NT2/D1 (cell line): ENCODE measurements around the gene OR2T33.
"Not testable (repeated sequence)": the region's sequence is repeated elsewhere in the genome, so short reads cannot be mapped to it uniquely, and the experiment has no call there.

Experiments used
- DNase-seq: peaks from one replicate; pipeline ENCODE4 v3.0.0-alpha.2; 2011; ENCODE audit warnings: low read depth, low spot score
- H3K27me3 ChIP-seq: 2 replicates; pipeline ENCODE4 v1.6.0; 2011; ENCODE audit warnings: mild to moderate bottlenecking; ENCODE audit not compliant: insufficient read length, insufficient read depth
- H3K36me3 ChIP-seq: 2 replicates; pipeline ENCODE4 v1.6.1; 2011; ENCODE audit warnings: mild to moderate bottlenecking, low read length, mixed read lengths; ENCODE audit not compliant: insufficient read depth, insufficient read length
- H3K4me1 ChIP-seq: 2 replicates; pipeline ENCODE4 v1.5.1; 2011; ENCODE audit not compliant: insufficient read depth, insufficient read length
- H3K4me3 ChIP-seq: 2 replicates; pipeline ENCODE4 v1.5.1; 2011; ENCODE audit warnings: low read depth; ENCODE audit not compliant: insufficient read length
- H3K9ac ChIP-seq: 2 replicates; pipeline ENCODE4 v1.6.0; 2011; ENCODE audit warnings: low read depth; ENCODE audit not compliant: insufficient read length
- H3K9me3 ChIP-seq: 2 replicates; pipeline ENCODE4 v1.5.1; 2011; ENCODE audit warnings: mild to moderate bottlenecking, low read length; ENCODE audit not compliant: insufficient read depth
- SUZ12 ChIP-seq: IDR thresholded peaks from 2 replicates; pipeline ENCODE4 v1.6.1; 2011; ENCODE audit not compliant: insufficient read length, insufficient read depth; ENCODE audit errors: extremely low read depth
- YY1 ChIP-seq: IDR thresholded peaks from 2 replicates; pipeline ENCODE4 v1.6.1; 2011; ENCODE audit not compliant: insufficient read length, insufficient read depth
- ZNF274 ChIP-seq: IDR thresholded peaks from 2 replicates; pipeline ENCODE4 v1.6.1; 2011; ENCODE audit warnings: mild to moderate bottlenecking, low read depth, low read length

The OR2T33 gene

DNA sequence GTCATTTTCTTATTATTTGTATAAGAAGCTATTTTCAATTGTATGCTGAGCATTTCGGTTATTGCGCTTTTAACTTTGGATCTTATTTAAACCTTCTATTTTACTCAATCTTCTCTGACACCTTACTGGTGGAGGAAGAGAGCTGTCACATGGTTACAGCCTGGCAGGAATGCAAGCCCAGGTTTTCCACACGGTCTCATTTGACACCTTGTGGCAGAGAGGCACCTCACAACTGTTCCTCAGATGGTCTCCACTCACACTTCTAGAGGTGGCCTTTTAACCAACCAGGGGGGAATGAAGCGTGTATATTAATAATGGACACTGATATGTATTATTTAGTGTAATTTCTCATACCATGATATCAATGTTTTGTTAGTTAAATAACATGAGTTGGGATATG lies 9.6 kb downstream of the OR2T33 start:
- H3K36me3 ChIP-seq = no peaks in the 10 kb centered on the region
- no peak overlapping the region for H3K9ac ChIP-seq
- no peak for DNase-seq
- no peaks in the 10 kb centered on the region for H3K27me3 ChIP-seq
- H3K4me1 ChIP-seq = no peaks in the 10 kb centered on the region
- H3K9me3 ChIP-seq = no peaks in the 10 kb centered on the region
- TF ChIP-seq SUZ12 = no peak
- TF ChIP-seq YY1 = no peak
- TF ChIP-seq ZNF274 = no peak
- H3K4me3 ChIP-seq = no peak overlapping the region

DNA sequence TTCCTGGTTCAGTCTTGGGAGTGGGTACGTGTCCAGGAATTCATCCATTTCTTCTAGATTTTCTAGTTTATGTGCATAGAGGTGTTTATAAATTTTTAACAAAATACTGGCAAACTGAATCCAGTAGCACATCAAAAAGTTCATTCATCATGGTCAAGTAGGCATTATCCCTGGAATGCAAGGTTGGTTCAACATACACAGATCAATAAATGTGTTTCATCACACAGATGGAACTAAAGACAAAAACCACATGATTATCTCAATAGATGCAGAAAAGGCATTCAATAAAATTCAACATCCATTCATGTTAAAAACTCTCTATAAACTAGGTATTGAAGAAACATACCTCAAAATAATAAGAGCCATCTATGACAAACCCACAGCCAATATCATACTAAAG lies 18.5 kb downstream of the OR2T33 start:
- H3K4me3 ChIP-seq, H3K36me3 ChIP-seq, DNase-seq, H3K4me1 ChIP-seq, H3K27me3 ChIP-seq, H3K9ac ChIP-seq: not testable (repeated sequence)
- 0 out of 2 replicates have a peak, but pooled peaks cover 12% of the 10 kb centered on the region for H3K9me3 ChIP-seq

DNA sequence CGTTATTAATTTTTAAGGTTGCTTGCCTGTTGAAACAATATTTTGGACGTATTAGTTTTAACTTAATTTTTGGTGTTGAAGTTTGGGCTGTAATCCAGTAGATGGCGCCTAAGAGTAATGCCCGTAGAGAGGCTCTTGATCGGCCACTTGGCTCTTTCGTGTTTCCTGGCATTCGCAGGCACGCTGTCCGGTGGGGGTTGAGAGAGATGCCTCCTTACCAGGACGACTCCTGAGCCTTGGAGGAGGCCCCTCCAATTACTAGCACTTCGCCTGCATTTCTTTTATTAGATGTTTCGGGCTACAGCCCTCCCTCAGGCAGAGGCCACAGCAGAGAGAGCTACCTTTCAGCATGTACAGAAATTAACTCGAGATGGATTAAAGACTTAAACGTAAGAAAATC lies 34.6 kb downstream of the OR2T33 start:
- Histone ChIP-seq H3K27me3 (no peaks in the 10 kb centered on the region), H3K9ac (no peak overlapping the region), H3K4me3 (no peak overlapping the region), H3K36me3 (no peaks in the 10 kb centered on the region), H3K9me3 (no peaks in the 10 kb centered on the region), H3K4me1 (no peaks in the 10 kb centered on the region)
- peak; percentile 51 for DNase-seq
- TF ChIP-seq YY1 = no peak

DNA sequence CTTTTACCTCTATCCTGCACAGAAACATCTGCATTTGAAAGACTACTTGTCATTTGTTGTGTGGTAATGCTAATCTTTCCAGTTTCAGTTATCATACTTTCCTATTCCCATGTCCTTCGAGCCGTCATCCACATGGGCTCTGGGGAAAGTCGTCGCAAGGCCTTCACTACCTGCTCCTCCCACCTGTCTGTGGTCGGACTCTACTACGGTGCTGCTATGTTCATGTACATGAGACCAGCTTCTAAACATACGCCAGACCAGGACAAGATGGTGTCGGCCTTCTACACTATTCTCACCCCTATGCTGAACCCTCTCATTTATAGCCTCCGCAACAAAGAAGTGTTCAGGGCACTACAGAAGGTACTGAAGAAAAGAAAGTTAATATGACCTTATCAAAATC lies 38.3 kb downstream of the OR2T33 start:
- no peak for DNase-seq
- Histone ChIP-seq H3K4me3 (no peak overlapping the region), H3K9me3 (no peaks in the 10 kb centered on the region), H3K4me1 (no peaks in the 10 kb centered on the region), H3K9ac (no peak overlapping the region), H3K27me3 (no peaks in the 10 kb centered on the region), H3K36me3 (no peaks in the 10 kb centered on the region)
- TF ChIP-seq SUZ12 = no peak
- no peak for TF ChIP-seq YY1
- TF ChIP-seq ZNF274 = no peak

DNA sequence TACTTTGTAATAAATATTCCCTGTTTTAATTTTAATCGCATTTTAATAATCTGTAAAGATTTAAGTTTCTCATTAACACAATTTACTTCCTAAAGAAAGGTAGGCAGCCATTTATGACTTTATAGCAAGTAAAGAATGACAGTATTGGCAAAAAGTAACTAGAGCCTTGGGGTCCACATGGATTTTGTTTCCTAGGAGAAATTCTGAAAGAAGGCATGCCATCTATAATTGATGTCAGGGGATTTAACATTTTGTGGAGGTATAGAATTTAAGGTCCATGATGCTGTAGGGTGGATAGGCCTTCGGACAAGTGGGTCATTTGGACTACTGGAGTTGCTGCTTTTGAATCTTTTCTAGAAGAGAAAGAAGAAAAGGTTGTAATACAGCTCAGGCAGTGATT lies 46.7 kb downstream of the OR2T33 start, which contains the start of gene OR2M4:
TSS of gene OR2M4 (plus strand) at position 301 of the 400 bp plus-strand sequence. CDS start 7,512 bp downstream, outside the sequence.
- no peak within 1 kb of the TSS for H3K9ac ChIP-seq
- no peak for DNase-seq
- no peaks in the 10 kb centered on the region for H3K36me3 ChIP-seq
- H3K27me3 ChIP-seq = no peaks in the 10 kb centered on the region
- peaks cover 3% of the 10 kb centered on the region for H3K4me1 ChIP-seq
- TF ChIP-seq YY1 (no peak), SUZ12 (no peak), ZNF274 (no peak)
- no peak within 1 kb of the TSS for H3K4me3 ChIP-seq
- H3K9me3 ChIP-seq = no peaks in the 10 kb centered on the region

DNA sequence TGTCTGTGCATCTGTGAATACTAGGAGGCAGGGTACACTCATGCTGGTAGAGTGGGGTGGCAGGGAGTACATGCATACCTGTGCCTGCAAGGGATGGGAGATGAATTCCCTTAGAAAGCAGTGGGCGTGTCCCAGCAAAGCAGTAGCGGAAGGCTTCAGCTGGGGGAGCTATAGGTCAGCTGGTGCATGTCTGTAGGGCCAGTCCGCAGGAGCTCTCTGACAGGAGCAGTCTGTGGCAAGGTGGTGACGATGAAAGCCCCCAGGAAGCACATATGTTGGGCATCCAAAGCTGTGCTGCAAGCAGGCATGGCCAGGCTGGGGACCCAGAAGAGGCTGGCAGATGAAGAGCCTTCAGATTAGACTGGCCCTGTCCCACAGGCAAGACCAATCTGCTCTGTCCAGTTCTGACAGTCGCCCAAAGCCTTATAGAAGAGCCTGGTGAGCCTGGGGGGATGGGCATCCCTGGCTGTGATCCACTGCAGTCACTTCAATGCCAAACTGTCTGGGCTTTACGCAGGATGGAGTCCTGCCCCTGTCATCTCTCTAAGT lies 48.3 kb downstream of the OR2T33 start:
- H3K4me3 ChIP-seq = no peak overlapping the region
- no peaks in the 10 kb centered on the region for H3K27me3 ChIP-seq
- H3K9ac ChIP-seq = no peak overlapping the region
- no peaks in the 10 kb centered on the region for H3K36me3 ChIP-seq
- H3K4me1 ChIP-seq = peaks cover 3% of the 10 kb centered on the region
- H3K9me3 ChIP-seq = no peaks in the 10 kb centered on the region
- TF ChIP-seq SUZ12 (no peak), ZNF274 (no peak), YY1 (no peak)
- DNase-seq = peak; percentile 20

DNA sequence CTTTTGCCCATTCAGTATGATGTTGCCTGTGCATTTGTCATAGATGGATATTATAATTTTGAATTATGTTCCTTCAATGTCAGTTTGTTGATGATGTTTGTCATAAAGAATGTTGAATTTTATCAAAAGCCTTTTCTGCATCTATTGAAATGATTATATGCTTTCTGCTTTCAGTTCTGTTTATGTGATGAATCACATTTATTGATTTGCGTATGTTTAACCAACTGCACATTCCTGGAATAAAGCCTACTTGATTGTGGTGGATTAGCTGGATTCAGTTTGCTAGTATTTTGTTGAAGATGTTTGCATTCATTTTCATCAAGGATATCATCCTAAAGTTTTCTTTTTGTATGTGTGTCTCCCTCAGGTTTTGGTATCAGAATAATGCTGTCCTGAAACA lies 52.2 kb downstream of the OR2T33 start:
- no peak overlapping the region for H3K9ac ChIP-seq
- H3K4me1 ChIP-seq = peaks cover 3% of the 10 kb centered on the region
- no peak overlapping the region for H3K4me3 ChIP-seq
- no peaks in the 10 kb centered on the region for H3K27me3 ChIP-seq
- no peaks in the 10 kb centered on the region for H3K9me3 ChIP-seq
- TF ChIP-seq SUZ12 = no peak
- TF ChIP-seq YY1 = no peak
- TF ChIP-seq ZNF274 = no peak
- no peaks in the 10 kb centered on the region for H3K36me3 ChIP-seq
- DNase-seq = no peak
